HG03045 (cell line): ENCODE data around the gene PTPN3.

Source experiments
- ATAC-seq: cut with Tn5 transposase; IDR thresholded peaks from one replicate; pipeline ENCODE4 v1.9.1; 2021; ENCODE audit warnings: mild to moderate bottlenecking, moderate library complexity; ENCODE audit not compliant: unreplicated experiment

The PTPN3 gene

GRCh38 chr9:109455391-109455790, 42.7 kb downstream of the PTPN3 start:
- ATAC-seq: no peak

- ATAC-seq: no peak
These were observed 43.4 kb downstream of the PTPN3 start for GRCh38 chr9:109454601-109455155.

GRCh38 chr9:109454041-109454440, 44.1 kb downstream of the PTPN3 start:
- no peak for ATAC-seq

- ATAC-seq: no peak
These were observed 44.8 kb downstream of the PTPN3 start for GRCh38 chr9:109453210-109453842.

GRCh38 chr9:109452761-109453160, 45.3 kb downstream of the PTPN3 start:
- ATAC-seq: no peak

GRCh38 chr9:109451311-109452025, 46.6 kb downstream of the PTPN3 start:
- no peak for ATAC-seq

GRCh38 chr9:109450346-109450745, 47.8 kb downstream of the PTPN3 start:
- ATAC-seq: no peak

GRCh38 chr9:109449036-109449798, 48.9 kb downstream of the PTPN3 start:
- no peak for ATAC-seq

- no peak for ATAC-seq
These were observed 49.9 kb downstream of the PTPN3 start for GRCh38 chr9:109448223-109448622.

- no peak for ATAC-seq
These were observed 50.6 kb downstream of the PTPN3 start for GRCh38 chr9:109447329-109448076.

GRCh38 chr9:109444771-109445320, 53.3 kb downstream of the PTPN3 start:
- no peak for ATAC-seq

GRCh38 chr9:109442716-109443115, 55.4 kb downstream of the PTPN3 start:
- no peak for ATAC-seq

GRCh38 chr9:109441296-109441695, 56.8 kb downstream of the PTPN3 start:
- ATAC-seq: no peak

- peak; percentile 94 for ATAC-seq
These were observed 57.3 kb downstream of the PTPN3 start for GRCh38 chr9:109440797-109441287.

GRCh38 chr9:109440117-109440515, 58.0 kb downstream of the PTPN3 start:
- ATAC-seq: no peak

GRCh38 chr9:109439378-109440116, 58.6 kb downstream of the PTPN3 start:
- no peak for ATAC-seq

- ATAC-seq: no peak
These were observed 60.8 kb downstream of the PTPN3 start for GRCh38 chr9:109437286-109437685.

GRCh38 chr9:109436071-109436470, 62.0 kb downstream of the PTPN3 start:
- ATAC-seq: no peak

- no peak for ATAC-seq
These were observed 64.6 kb downstream of the PTPN3 start for GRCh38 chr9:109433476-109433875.

GRCh38 chr9:109430231-109430630, 67.9 kb downstream of the PTPN3 start:
- ATAC-seq: no peak
